SU-DHL-6 (cell line): ENCODE data around the gene RAI1.

Source experiments
- H2AFZ ChIP-seq: fragments of 200-600 bp; sonication (generic); 2 replicates; pipeline ENCODE4 v1.6.1; 2014; ENCODE audit warnings: low read depth, mild to moderate bottlenecking, moderate library complexity, mixed read lengths, antibody characterized with exemption, low read length; ENCODE audit not compliant: severe bottlenecking
- H3F3A ChIP-seq: fragments of 200-600 bp; shearing (Covaris generic); 2 replicates; pipeline ENCODE4 v1.6.0; 2016; ENCODE audit warnings: antibody characterized with exemption, mild to moderate bottlenecking; ENCODE audit not compliant: insufficient read depth
- H3K27ac ChIP-seq: fragments of 200-600 bp; sonication (generic); 2 replicates; pipeline ENCODE4 v1.5.1; 2016; ENCODE audit warnings: low read depth, mild to moderate bottlenecking, low read length, moderate library complexity, mixed read lengths
- H3K27me3 ChIP-seq: fragments of 200-600 bp; sonication (generic), shearing (Covaris generic); 2 replicates; pipeline ENCODE4 v1.6.0; 2014; ENCODE audit warnings: mild to moderate bottlenecking, low read length
- H3K36me3 ChIP-seq: fragments of 200-600 bp; sonication (generic); 2 replicates; pipeline ENCODE4 v1.6.1; 2014; ENCODE audit warnings: mild to moderate bottlenecking, low read length, mixed read lengths
- H3K4me2 ChIP-seq: fragments of 300-600, 200-600 bp; shearing (Covaris generic), sonication (generic); 2 replicates; pipeline ENCODE4 v1.6.0; 2014; ENCODE audit warnings: low read length, low read depth, mild to moderate bottlenecking; ENCODE audit not compliant: poor library complexity, severe bottlenecking
- H3K4me3 ChIP-seq: fragments of 200-600 bp; sonication (generic); 2 replicates; pipeline ENCODE4 v1.5.1; 2014; ENCODE audit warnings: antibody characterized with exemption, low read length, mild to moderate bottlenecking, mixed read lengths; ENCODE audit not compliant: insufficient read depth, poor library complexity, severe bottlenecking
- H3K79me2 ChIP-seq: fragments of 200-600 bp; sonication (generic); 2 replicates; pipeline ENCODE4 v1.6.1; 2014; ENCODE audit warnings: mild to moderate bottlenecking, low read length, moderate library complexity; ENCODE audit not compliant: insufficient read depth
- H3K9ac ChIP-seq: fragments of 200-600 bp; sonication (generic); 2 replicates; pipeline ENCODE4 v1.7.0; 2014; ENCODE audit warnings: mild to moderate bottlenecking, low read length
- H3K9me2 ChIP-seq: fragments of 200-600 bp; sonication (generic); replicated peaks from 2 replicates; pipeline ENCODE4 v1.6.1; 2014; ENCODE audit warnings: low read length; ENCODE audit not compliant: insufficient read depth
- H3K9me3 ChIP-seq: fragments of 200-600 bp; sonication (generic); 2 replicates; pipeline ENCODE4 v1.6.1; 2014; ENCODE audit warnings: low read length, mixed read lengths; ENCODE audit not compliant: insufficient read depth
- H4K20me1 ChIP-seq: fragments of 200-600 bp; sonication (generic); 2 replicates; pipeline ENCODE4 v1.6.1; 2014; ENCODE audit warnings: low read depth, mild to moderate bottlenecking, antibody characterized with exemption, low read length, moderate library complexity, mixed read lengths
- CTCF ChIP-seq: fragments of 200-600 bp; sonication (generic); IDR thresholded peaks from one replicate; pipeline ENCODE4 v1.5.1; 2017; ENCODE audit warnings: antibody characterized with exemption, mild to moderate bottlenecking, low read length, moderate library complexity; ENCODE audit not compliant: insufficient read depth, poor library complexity, severe bottlenecking
- EZH2phosphoT487 ChIP-seq: fragments of 200-600 bp; sonication (generic), shearing (Covaris generic); conservative IDR thresholded peaks from 2 replicates; pipeline ENCODE4 v1.6.1; 2018; ENCODE audit warnings: mild to moderate bottlenecking, antibody characterized with exemption, low read length, moderate library complexity, mixed read lengths

Gene RAI1

GRCh38 chr17:17793378-17794214 lies 112.3 kb downstream of the RAI1 start:
- Histone ChIP-seq H3K4me2 (no peak overlapping the region), H3K9me2 (no peaks in the 10 kb centered on the region), H3K27me3 (no peaks in the 10 kb centered on the region), H2AFZ (no peak overlapping the region), H3K9ac (no peak overlapping the region), H3K79me2 (no peaks in the 10 kb centered on the region), H3K36me3 (no peaks in the 10 kb centered on the region), H4K20me1 (no peaks in the 10 kb centered on the region), H3K4me3 (no peak overlapping the region), H3F3A (no peaks in the 10 kb centered on the region), H3K9me3 (no peaks in the 10 kb centered on the region), H3K27ac (no peak overlapping the region)
- TF ChIP-seq CTCF (no peak), EZH2phosphoT487 (no peak)

DNA sequence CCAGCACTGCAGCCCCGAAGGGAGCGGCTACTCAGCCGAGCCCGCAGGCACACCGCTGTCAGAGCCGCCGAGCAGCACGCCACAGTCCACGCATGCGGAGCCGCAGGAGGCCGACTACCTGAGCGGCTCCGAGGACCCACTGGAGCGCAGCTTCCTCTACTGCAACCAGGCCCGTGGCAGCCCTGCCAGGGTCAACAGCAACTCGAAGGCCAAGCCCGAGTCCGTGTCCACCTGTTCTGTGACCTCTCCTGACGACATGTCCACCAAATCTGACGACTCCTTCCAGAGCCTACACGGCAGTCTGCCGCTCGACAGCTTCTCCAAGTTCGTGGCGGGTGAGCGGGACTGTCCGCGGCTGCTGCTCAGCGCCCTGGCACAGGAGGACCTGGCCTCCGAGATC lies 113.1 kb downstream of the RAI1 start:
- Histone ChIP-seq H3K36me3 (no peaks in the 10 kb centered on the region), H3K4me3 (no peak overlapping the region), H3K27me3 (no peaks in the 10 kb centered on the region), H3K9me3 (no peaks in the 10 kb centered on the region), H3K79me2 (no peaks in the 10 kb centered on the region), H3K9ac (no peak overlapping the region), H4K20me1 (no peaks in the 10 kb centered on the region), H2AFZ (no peak overlapping the region), H3K9me2 (no peaks in the 10 kb centered on the region), H3F3A (no peaks in the 10 kb centered on the region), H3K4me2 (no peak overlapping the region), H3K27ac (no peak overlapping the region)
- TF ChIP-seq EZH2phosphoT487, result no peak
- TF ChIP-seq CTCF, result no peak

DNA sequence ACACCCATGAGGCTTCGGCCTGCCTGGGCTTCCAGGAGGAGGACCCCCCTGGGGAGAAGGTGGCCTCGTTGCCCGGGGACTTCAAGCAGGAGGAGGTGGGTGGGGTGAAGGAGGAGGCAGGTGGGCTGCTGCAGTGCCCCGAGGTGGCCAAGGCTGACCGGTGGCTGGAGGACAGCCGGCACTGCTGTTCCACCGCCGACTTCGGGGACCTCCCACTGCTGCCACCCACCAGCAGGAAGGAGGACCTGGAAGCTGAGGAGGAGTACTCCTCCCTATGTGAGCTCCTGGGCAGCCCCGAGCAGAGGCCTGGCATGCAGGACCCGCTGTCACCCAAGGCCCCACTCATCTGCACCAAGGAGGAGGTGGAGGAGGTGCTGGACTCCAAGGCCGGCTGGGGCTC lies 114.0 kb downstream of the RAI1 start:
- H2AFZ ChIP-seq, result no peak overlapping the region

More for the DNA sequence above, 114.0 kb downstream of the RAI1 start:
- Histone ChIP-seq H3K27ac (no peak overlapping the region), H3K9me3 (no peaks in the 10 kb centered on the region), H3K4me2 (no peak overlapping the region), H3K36me3 (no peaks in the 10 kb centered on the region), H3K79me2 (no peaks in the 10 kb centered on the region), H3K4me3 (no peak overlapping the region), H3F3A (no peaks in the 10 kb centered on the region), H3K9me2 (no peaks in the 10 kb centered on the region), H3K9ac (no peak overlapping the region), H4K20me1 (no peaks in the 10 kb centered on the region), H3K27me3 (no peaks in the 10 kb centered on the region)
- TF ChIP-seq EZH2phosphoT487, result no peak
- no peak for TF ChIP-seq CTCF
